Left cardiac atrium (tissue), 4 donors: ENCODE measurements around the gene EMX1. TPM values are rescaled to one million over a fixed set of nuclear protein-coding genes. Genes with fewer than 3 reads are reported as not detected.
A peak's percentile ranks its signal among the peaks of the same experiment; 100 is the strongest.

Experiments
- ATAC-seq, 2 donors: fragments of 200-7000 bp; cut with Tn5 transposase; one replicate each; pipeline ENCODE4 v1.9.1; 2020; ENCODE audit warnings: mild to moderate bottlenecking in 2 of 2, moderate library complexity in 2 of 2
- DNase-seq: peaks from one replicate; pipeline ENCODE4 v3.0.0-alpha.2; 2020
- intact Hi-C, 2 donors: fragments of 100-400 bp; cut with DNase I; formaldehyde crosslinking; loops; one replicate each; pipeline versions ENCODE4 v1.14.1 to v1.15.1; 2022 to 2023
- total RNA-seq, 2 donors: library from RNA; stranded (reverse); fragmentation: NEBNext Ultra II Directional; extraction: Animal tissue kit (Norgen Biotek cat#: 25700); gene quantifications; one replicate each; pipeline ENCODE4 v1.2.1, GENCODE V29; 2021
- donor health status: DM: no; HTN: yes; CAD: no.
- donor health status: DM: no; HTN: yes; CAD: no; lungs with severe emphysema.
- donor health status: DM: yes; HTN: yes; CAD: no.
- donor health status: Dilated cardiomyopathy.

The EMX1 gene
- total RNA-seq, 2 donors from 2014 or later: not detected

DNA sequence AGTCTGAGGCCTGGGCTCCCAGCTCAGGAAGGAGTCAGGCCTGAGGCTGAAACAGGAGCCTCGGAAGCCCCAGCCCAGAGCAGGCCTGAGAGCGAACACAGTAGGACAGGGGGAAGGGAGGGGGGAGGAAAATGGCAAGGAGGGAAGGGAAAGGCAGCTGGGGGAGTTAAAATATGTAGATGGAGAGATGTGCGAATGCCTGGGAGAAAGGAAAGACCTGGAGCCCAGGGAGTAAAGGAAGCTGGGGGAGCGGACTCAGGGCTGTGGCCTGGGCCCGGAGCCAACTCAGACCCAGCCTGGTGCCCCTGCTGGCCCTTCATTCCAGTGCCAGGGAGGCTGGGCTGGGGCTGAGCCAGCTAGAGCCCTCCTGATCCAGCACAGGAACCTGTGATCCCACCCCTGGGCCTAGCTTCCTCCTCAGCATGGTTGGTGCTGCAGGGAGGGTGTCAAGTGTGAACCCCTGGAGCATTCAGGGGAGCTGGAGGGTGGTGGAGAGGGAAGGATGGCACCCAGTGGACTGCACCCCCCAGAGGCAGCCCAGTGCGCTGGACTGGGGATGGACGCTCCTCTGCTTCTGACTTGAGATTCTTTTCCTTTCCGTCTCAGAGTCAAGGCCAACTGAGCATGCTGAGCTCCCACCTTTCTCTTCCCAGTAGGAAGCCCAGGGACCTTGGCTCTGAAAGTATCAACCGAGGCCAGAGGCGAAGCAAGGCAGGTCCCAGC, 46.3 kb downstream of the EMX1 start:
- DNase-seq: no peak
- ATAC-seq: no peak
- intact Hi-C loops: loop anchor here in 1 of 2 donors (10.0 kb wide), 1 partner anchor 69 kb away; no protein-coding TSS in a partner anchor

DNA sequence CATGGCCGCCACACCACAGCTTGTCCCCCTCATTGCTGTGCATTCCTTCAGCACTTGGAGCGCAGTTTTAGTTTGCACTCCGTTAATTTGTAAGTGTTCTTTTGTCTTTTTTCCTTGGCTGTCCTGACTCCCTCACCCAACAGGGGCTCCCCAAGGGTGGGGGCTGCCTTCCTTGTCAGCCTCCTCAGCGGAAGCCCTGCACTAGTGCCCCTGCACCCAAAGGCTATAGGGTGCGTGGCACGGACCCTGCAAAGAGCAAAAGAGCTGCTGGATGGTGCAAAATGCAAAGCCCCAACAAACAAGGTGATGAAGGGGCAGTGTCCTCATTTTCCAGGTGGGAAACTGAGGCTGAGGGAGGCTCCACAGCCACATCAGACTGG, 46.8 kb downstream of the EMX1 start:
- intact Hi-C loops: loop anchor here in 1 of 2 donors (10.0 kb wide), 1 partner anchor 69 kb away; no protein-coding TSS in a partner anchor
- DNase-seq (no peak), ATAC-seq (no peak)

DNA sequence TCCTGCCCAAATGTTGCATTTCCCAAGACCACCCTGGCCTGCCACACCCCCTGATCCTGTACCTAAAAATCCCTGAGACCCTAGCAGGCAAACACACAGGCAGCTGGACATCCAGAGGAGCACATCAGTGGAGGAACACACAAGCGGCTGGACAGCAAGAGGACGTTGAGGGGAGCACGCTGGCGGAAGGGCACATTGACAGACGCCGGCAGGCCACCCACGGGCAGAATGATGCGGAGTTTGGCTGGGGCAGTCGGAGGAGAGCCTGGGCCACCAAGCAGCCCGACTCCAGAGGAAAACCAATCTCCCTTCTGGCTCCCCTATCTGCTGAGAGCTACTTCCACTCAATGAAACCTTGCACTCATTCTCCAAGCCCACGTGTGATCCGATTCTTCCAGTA, 47.7 kb downstream of the EMX1 start:
- intact Hi-C loops: loop anchor here in 1 of 2 donors (10.0 kb wide), 1 partner anchor 70 kb away; no protein-coding TSS in a partner anchor
- DNase-seq: peak; percentile 3
- no peak for ATAC-seq

DNA sequence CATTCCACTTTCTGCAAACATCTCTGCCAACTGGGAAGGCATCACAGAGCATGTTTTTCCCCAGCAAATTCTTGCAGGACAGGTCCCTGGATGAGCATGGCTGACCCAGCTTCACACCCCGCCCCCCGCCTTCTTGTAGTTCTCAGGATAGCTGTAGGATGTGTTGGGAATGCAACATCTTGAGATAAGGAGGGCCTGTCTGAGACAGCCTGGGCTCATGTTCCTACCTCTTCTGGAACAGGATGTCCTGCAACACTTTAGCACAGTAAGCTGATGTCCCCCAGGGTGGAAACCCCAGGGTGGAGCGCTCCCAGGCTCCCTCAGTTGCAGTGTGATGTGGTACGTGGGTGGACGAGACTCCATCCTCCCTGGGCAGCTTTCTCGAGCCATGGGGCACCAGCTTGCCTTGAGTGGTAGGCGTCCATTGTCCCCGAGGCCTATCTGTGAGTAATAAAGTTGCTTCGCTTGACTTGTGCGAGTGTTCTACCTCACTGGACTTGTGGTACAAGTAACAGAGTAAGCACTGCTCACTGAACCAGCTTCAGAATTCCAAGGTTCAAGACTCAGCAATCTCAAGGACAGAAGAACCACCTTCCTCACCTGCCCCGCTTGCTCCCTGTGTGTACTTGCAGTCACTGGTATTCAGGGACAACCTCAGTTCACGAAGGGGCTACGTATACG, 48.6 kb downstream of the EMX1 start:
- ATAC-seq (no peak), DNase-seq (peak; percentile 9)
- intact Hi-C loops: loop anchor here in 1 of 2 donors (10.0 kb wide), 1 partner anchor 71 kb away; no protein-coding TSS in a partner anchor

DNA sequence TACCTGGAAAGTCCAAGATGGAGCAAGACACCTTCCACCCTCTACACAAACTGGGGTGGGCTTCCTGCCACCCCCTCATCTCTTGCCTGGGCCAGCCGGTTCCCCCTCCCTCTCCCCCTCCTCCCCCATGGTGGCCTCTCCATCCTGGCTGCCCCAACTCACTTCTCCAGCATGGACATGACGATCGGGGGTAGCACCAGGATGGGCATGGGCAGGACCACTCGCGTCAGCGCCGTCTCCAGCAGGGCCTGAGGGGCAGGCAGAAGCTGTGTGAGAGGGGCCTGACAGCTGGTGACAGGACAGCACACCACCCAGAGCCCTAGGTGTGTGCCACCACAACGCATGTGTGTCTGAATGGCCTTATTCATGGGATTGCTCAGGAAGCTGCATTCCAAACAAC, 51.0 kb downstream of the EMX1 start:
- intact Hi-C loops: loop anchor here in 1 of 2 donors (10.0 kb wide), 1 partner anchor 73 kb away; no protein-coding TSS in a partner anchor
- ATAC-seq (no peak), DNase-seq (peak; percentile 14)

DNA sequence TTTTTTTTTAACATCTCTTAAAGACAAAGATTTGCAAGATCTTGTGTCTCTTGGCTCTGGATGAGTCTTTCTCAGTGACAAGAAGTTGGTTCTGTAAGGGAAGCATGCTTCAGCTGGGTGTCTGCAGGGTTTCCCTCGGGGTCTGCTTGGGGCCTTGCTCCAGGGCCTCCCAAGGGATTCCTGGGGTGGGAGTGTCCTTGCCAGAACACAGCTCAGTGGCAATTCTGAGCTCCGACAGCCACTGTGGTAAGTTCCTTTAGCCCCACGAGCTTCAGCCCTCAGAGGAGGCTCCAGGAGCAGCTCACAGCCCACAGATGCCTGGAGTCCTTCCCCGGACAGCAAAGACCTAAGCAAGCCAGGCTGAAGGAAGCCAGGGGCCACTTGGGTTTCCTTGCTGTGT, 52.4 kb downstream of the EMX1 start:
- no peak for ATAC-seq
- intact Hi-C loops: loop anchor here (5.0 to 10.0 kb wide), 2 partner anchors 75 to 77 kb away; no protein-coding TSS in a partner anchor
- peak; percentile 4 for DNase-seq

DNA sequence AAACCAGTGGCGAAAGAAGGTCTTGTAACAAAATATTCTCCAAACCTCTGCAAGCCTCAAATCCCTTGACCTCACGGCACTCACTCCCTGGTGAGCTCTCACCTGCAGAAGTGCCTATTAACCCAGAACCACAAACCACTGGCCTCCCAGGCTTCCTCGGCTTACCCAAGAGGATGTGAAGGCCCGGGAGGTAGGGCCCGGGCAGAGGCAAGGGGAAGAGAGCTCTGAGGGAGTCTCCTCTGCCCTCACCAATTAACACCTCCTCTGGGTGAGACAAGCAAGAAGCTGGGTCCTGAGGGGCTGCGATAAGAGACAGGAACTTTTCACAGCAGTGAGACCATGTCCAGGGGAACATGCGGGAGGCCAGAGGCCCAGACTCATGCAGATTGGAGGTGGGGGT, 53.7 kb downstream of the EMX1 start:
- intact Hi-C loops: loop anchor here in 1 of 2 donors (5.0 kb wide), 1 partner anchor 79 kb away; no protein-coding TSS in a partner anchor
- DNase-seq: no peak

DNA sequence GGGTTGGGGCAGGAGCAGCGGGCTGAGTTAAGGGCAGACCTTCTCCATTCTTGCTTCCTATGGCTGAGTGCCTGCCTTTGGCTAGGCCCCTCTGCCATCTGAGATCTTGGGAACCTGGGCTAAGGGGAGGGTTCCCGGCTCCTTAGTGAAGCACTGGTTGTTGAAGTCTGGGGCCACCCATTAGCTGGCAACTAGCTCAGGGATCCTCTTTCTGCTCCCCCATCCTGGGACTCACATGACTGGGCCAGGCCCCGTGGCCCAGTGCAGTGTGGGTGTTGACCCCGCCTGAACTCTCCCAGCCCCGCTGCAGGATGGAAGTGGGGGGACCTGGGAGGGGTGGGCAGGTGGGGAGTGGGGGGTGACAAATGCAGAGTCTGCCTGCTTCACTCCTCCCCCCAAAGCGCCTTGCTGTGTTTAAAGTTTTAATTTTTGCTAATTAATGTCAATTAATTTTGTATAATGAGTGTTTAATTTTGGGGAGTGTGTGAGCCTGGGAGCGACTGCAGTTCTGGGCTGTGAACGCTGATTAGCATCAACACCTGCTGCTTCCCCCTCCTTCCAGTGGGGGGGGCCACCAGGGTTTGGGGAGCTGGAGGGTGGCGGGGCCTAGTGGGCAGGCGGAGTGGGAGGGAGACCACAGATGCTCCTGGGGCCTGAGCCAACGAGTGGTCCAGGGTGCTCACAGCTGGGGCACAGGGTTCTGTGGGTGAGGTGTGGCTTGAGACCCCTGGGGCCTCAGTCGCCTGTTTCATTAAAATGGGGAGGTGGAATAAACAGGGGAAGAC, 55.2 kb downstream of the EMX1 start:
- ATAC-seq: no peak
- DNase-seq: no peak
- intact Hi-C loops: loop anchor here in 1 of 2 donors (5.0 kb wide), 1 partner anchor 80 kb away; no protein-coding TSS in a partner anchor

More for the DNA sequence above, 53.7 kb downstream of the EMX1 start:
- no peak for ATAC-seq

DNA sequence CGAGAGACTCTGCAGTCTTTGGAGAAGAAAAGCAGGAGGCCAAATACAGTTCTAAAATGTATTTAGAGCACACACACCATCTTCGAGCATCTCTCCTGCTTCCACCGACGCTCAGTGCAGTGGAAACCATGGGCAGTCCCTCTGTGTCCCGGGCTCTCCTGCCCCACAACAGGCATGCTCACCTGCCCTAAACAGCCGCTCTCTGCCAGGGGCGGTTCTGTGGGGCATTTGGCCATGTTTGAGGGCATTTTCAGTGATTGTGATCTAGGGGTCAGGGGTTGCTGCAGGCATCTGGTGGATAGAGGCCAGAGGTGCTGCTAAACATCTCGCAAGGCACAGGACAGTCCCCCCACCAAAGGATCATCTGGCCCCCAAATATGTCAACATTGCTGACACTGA, 55.8 kb downstream of the EMX1 start:
- intact Hi-C loops: loop anchor here in 1 of 2 donors (5.0 kb wide), 1 partner anchor 81 kb away; no protein-coding TSS in a partner anchor
- no peak for ATAC-seq
- no peak for DNase-seq

DNA sequence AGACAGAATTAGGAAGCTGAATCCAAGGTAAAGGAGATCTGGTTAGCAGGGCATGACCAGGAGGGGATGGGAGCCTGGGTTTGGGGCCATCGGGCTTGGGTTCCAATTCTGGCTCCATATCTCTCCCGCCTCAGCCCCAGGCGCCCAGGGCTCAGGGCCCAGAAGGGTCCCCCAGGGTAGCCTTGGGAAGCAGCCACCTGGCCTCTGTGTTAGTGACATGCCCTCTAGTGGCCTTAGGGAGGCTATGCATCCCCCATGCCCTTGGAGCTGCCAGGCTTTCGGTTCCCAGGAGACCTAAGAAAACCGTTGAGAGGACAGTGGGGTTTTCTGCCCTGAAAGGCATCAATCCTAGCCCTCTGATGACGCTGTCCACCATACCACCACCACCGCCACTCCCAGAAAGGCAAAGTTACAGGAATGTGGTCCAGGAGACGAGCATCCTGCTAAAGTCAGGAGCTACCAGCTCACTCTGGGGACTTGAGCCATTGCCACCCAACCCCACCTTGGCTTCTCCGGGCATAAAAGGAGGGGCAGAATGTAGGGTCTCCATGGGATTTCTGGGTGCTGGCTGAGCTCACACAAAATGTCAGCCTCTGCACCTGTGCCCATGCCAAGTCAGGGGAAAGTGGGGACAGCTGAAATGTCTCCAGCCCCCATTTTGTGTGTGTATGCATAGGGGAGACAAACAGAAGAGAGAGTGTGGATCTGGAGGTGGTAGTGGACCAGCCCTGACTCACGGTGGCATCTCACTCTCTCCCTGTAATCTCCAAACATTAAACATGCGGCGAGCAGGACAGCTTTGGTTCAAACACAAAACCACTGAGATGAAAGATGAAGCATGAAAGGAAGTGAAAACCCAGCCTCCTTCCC, 56.5 kb downstream of the EMX1 start:
- intact Hi-C loops: loop anchor here in 1 of 2 donors (5.0 kb wide), 1 partner anchor 82 kb away; no protein-coding TSS in a partner anchor

DNA sequence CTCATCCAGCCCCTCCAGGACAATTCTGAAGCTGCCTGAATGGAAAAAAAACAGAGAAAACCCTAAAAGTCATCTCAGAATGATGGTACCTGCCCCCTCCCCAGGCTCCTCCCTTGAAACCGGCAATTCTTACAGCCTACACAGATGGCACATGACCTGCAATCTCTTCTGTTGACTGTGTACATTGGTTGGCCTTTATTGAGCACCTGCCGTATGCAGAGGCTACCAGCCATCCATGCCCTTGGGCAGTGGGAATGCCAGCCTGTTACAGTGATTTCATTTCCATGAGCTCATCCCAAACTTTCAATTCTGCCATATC, 57.1 kb downstream of the EMX1 start:
- no peak for DNase-seq

More for the DNA sequence above, 56.5 kb downstream of the EMX1 start:
- DNase-seq: no peak
- peak; percentile 76 to 79 for ATAC-seq

DNA sequence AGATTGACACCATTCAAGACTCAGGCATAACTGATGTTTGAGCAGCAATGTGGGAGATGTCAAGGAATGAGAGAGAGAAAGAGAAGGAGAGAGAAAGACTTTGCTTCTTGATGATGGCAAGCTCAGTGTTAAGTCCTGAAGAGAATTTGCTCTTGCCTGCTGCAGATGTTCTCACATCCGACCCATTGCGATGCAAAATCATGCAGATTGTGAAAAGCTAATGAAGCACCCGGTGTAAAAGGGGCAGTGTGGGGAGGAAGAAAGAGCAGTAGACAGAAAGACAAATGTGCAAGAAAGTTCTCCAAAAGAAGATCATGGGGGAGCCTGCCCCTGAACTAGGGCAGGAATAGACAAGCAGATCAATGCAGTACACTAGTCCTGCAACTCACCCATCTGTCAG, 57.7 kb downstream of the EMX1 start:
- DNase-seq (no peak), ATAC-seq (no peak)
- intact Hi-C loops: no loop called here

More for the DNA sequence above, 57.1 kb downstream of the EMX1 start:
- intact Hi-C loops: loop anchor here in 1 of 2 donors (5.0 kb wide), 1 partner anchor 82 kb away; no protein-coding TSS in a partner anchor
- ATAC-seq: no peak

DNA sequence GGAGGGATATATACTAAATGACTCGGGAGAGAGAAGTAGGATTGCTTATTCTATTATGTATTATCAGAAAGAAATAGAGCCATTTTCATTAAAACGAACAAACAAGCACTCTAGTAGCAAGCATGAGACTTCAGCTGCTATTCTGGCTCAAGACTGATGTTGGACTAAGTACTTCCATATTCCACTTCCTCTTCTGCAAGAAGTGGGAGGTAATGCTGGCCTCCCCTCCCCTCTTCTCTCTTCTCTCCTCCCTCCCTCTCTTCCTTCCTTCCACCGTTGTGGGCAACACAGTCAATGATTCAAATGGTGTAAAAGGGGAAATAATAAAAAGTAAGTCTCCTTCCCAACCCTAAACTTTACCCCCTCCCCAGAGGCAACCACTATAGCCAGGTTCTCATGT, 62.6 kb downstream of the EMX1 start:
- DNase-seq: no peak
- peak in 1 of 2 donors; percentile 31 for ATAC-seq
- intact Hi-C loops: no loop called here

DNA sequence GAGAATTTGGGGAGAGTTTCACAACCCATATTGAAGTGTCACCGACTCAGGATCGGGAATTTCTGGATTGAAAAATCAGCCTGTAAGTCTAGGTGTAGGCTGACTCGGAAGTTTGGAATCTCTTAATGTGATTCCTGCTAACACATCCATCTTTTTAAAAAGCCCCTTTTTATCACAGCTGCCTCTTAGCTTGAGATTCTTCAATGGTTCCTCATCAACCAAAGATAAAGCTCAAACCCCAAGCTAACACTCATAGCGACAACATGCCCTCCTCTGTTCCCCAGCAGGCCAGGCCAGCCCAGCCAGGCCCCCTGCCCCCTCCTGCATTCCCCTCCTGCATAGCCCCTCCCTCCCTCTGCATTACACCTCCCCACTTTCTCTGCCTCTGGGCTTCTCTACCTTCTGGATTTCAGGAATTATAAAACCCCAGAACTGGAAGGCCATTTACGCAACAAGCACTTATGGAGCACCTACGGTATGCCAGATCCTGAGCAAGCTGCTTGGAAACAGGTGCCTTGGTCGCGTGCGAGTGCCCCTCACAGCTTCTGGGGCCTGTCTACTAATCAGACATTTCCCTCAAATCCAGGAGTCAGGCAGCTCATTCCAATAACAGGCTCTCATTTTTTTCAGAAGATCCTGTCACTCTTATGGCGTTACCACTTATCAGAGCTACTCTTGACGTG, 63.4 kb downstream of the EMX1 start:
- ATAC-seq (peak in 1 of 2 donors; percentile 6), DNase-seq (no peak)
- intact Hi-C loops: no loop called here

DNA sequence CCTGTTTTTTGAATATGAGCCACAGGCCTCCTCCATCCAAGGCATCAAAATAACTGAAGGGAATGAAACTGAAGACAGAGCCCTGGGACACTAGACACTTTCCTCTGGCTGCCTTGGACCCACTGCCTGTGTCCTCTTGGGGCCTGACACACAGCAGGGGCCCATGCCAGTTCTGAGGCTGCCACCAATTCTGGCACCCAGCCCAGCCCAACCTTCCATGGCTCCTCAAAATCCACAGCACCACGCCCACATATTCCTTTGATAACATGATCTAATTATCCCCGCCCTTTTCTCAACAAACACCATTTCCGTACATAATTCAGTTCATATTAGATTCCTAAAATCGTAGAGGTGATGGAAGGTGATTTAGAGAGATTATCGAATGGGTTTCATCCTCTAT, 64.2 kb downstream of the EMX1 start:
- intact Hi-C loops: no loop called here
- DNase-seq: no peak
- no peak for ATAC-seq

DNA sequence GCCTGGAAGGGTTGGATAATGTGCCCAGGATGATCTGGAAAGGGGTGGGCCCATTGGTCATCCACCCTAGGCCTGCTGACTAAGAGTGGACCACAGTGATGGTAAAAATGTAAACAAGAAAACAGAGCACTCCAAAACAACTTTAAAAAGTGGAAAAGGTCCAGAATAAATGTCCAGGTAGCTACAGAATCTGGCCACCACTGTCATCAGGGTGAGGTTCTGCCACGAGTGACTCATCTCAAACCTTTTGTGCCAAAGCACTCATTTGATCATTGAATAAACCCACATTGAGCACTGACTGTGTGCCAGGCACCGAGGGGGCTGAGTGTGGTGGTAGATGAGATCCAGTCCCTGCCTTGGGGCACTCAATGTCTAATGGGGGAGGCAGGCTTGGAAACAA, 64.9 kb downstream of the EMX1 start:
- no peak for DNase-seq
- intact Hi-C loops: no loop called here
- no peak for ATAC-seq

DNA sequence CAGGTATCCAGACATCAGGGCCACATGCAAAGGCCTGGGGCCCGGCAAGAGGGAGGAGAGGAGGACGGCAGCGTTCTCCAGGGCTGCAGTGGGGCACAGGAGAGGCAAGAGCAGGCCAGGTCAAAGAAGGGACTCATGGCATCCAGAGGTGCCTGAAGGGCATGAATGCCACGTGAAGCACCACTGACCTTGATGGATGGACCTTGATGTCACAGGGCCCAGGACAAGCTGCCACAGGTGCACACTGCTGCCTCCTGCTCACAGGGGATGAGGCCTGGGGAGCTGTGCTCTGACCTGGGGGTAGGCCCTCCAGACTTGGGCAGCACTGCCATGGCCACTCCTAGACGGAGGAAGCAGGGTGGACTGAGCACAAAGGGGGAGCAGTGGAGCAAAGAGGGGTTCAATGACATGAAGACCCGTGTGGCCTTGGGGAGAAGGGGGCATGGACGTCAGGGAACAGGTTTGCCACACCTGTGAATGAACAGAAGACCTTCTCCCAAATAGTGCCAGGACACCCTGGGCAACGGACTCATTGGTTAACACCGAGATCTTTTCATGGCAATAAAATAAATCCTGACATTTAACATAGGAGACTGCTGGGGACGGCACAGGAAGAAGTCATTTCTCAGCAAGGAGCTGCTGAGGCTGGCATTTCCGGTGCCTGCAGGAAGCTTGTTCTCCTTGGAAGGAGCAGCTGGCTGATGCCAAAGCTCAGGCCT, 65.6 kb downstream of the EMX1 start:
- DNase-seq (no peak), ATAC-seq (no peak)
- intact Hi-C loops: no loop called here
